Daoy (cell line): Measurements from ENCODE around the gene LST1. TPM values are rescaled to one million over a fixed set of nuclear protein-coding genes. Genes with fewer than 3 reads are reported as not detected.

Experiments
- DNase-seq: peaks from one replicate; pipeline ENCODE4 v3.0.0-alpha.2; 2015; ENCODE audit warnings: low read depth
- total RNA-seq: library from RNA; depleted of rRNA; stranded (reverse); fragments of >200 nt; shearing (Covaris generic); gene quantifications from 2 replicates; pipeline ENCODE4 v1.2.3, GENCODE V29; 2014; rRNA removed

Gene LST1
- total RNA-seq, result 0.09 and 3.5 TPM in 2 replicates

GRCh38 chr6:31586008-31586407 is at the start of gene LST1:
TSS of gene LST1 (plus strand) at chr6:31586277. CDS start at chr6:31587300, 1,023 bp downstream.
- DNase-seq, result no peak

- DNase-seq, result no peak
Observed at GRCh38 chr6:31538805-31539400, 47.2 kb upstream of the LST1 start.

- no peak for DNase-seq
Observed at GRCh38 chr6:31540640-31541039, 45.4 kb upstream of the LST1 start.

GRCh38 chr6:31541059-31541657 is 44.9 kb upstream of the LST1 start:
- peak; percentile 77 for DNase-seq

- peak; percentile 99 for DNase-seq
Observed at GRCh38 chr6:31541658-31542521, 44.2 kb upstream of the LST1 start, which contains the start of gene DDX39B. TSS of gene DDX39B (minus strand) at chr6:31542003. CDS start at chr6:31540532, 1,471 bp downstream.

- DNase-seq, result no peak
Observed at GRCh38 chr6:31543639-31544038, 42.4 kb upstream of the LST1 start.

GRCh38 chr6:31544676-31545075 is 41.4 kb upstream of the LST1 start:
- DNase-seq, result no peak

- DNase-seq, result no peak
Observed at GRCh38 chr6:31545291-31545690, 40.8 kb upstream of the LST1 start.

- DNase-seq, result peak; percentile 93
Observed at GRCh38 chr6:31546339-31546957, 39.6 kb upstream of the LST1 start, which contains the start of gene ATP6V1G2. TSS of gene ATP6V1G2 (minus strand) at chr6:31546608. CDS start at chr6:31546559, 49 bp downstream.

GRCh38 chr6:31546958-31547726 is 38.9 kb upstream of the LST1 start, which contains the start of gene NFKBIL1:
TSS of gene NFKBIL1 (plus strand) at chr6:31547608. CDS start at chr6:31547695, 87 bp downstream.
- peak; percentile 99 for DNase-seq

- DNase-seq, result no peak
Observed at GRCh38 chr6:31547727-31548543, 38.1 kb upstream of the LST1 start.

- no peak for DNase-seq
Observed at GRCh38 chr6:31548544-31548873, 37.6 kb upstream of the LST1 start.

GRCh38 chr6:31551371-31551770 is 34.7 kb upstream of the LST1 start:
- peak; percentile 76 for DNase-seq

GRCh38 chr6:31556307-31556706 is 29.8 kb upstream of the LST1 start:
- no peak for DNase-seq

GRCh38 chr6:31557443-31558317 is 28.4 kb upstream of the LST1 start:
- DNase-seq, result no peak

GRCh38 chr6:31558318-31558625 is 27.8 kb upstream of the LST1 start:
- DNase-seq, result no peak

GRCh38 chr6:31558631-31559500 is 27.2 kb upstream of the LST1 start:
- peak; percentile 60 for DNase-seq

- DNase-seq, result no peak
Observed at GRCh38 chr6:31559606-31559957, 26.5 kb upstream of the LST1 start.
